ENCODE data around the gene ZNF580. TPM values are rescaled to one million over a fixed set of nuclear protein-coding genes. Genes with fewer than 3 reads are reported as not detected.

ZNF580 gene
- total RNA-seq, 1 donor from 2014 or later = 2.0 TPM

DNA sequence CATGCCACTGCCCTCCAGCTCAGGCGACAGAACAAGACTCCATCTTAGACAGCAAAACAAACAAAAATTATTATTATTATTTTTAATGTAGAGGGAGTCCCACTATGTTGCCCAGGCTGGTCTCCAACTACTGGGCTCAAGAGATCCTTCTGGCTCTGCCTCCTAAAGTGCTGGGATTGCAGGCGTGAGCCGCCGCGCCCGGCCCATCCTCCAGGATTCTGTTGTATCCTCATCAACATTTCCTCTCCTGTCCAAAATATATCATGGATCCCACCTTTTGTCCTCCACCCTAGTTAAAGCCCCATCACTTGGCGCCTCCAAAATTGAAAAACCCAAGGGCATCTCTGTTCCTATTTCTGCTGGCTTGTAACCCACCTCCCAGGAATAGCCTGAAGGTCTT lies 17.7 kb upstream of the ZNF580 start:
- no peak for DNase-seq (ENCODE audit: low read depth in 2 of 2)

DNA sequence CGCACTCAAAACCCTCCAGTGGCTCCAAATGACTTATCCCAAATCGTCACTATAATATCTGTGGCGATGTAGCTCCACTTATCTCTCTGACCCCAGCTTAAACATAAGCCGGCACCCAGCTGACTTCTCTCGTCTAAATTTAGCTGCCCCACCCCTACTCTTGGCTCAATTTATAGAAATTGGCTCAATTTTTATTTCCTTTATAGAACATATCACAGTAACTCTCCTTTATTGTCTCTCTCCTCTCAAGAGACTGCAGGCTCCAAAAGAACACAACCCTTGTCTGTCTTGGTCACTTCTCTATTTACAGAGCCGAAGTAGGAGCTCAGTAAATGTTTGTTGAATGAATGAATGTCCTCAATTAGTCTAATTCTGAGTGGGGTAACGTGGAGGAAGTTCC lies 17.2 kb upstream of the ZNF580 start:
- no peak for DNase-seq (ENCODE audit: low read depth in 2 of 2)

DNA sequence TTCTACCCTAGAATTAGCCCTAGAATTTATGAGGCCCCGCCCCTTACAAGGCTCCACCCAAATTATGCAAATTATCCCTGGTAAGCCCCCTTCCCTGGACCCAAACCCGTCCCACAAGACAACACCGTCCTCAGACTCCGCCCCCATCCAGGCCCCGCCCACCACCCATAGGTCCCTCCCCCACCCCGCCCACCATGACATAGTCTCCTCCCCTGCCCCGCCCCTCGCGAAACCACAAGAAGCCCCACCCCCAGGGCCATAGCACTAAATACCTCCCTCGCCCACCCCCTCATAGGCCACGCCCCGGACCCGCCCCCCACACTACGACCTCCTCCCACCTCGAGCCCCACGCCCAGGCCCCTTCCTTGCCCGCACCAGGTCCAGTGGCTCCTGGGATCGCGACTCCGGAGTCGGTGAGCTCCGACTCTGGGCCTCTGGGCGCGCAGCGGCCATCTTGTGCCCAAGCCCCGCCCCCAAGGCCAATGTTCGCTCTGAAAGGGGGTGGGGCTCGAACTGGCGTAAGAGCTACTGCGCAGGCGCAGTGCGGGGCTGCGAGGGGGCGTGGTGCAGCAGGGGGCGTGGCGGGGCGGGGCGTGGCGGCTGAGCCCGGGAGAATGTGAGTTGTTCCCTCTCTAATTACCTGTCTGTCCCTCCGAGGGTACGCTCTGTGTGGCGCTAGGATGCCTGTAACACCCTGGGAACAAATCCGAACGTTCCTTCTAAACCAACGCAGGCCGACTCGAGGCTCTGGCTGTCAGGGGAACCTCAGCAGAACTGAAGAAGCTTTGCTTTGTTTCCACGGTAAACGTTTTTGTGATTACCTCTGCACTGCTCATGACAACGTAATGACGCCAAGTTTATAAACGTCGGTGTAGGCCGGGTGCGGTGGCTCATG lies 16.4 kb upstream of the ZNF580 start, which contains the start of gene ZNF784:
ZNF784 (minus strand) TSS at position 458 of the 895 bp plus-strand sequence; CDS start at position 453, 5 bp downstream.
- peak; percentile 94 to 97 for DNase-seq (ENCODE audit: low read depth in 2 of 2)

- no peak for DNase-seq (ENCODE audit: low read depth in 2 of 2)
These were observed 15.8 kb upstream of the ZNF580 start for GRCh38 chr19:55625004-55625326.

- DNase-seq (ENCODE audit: low read depth in 2 of 2) = no peak
These were observed 14.5 kb upstream of the ZNF580 start for GRCh38 chr19:55626350-55626749.

DNA sequence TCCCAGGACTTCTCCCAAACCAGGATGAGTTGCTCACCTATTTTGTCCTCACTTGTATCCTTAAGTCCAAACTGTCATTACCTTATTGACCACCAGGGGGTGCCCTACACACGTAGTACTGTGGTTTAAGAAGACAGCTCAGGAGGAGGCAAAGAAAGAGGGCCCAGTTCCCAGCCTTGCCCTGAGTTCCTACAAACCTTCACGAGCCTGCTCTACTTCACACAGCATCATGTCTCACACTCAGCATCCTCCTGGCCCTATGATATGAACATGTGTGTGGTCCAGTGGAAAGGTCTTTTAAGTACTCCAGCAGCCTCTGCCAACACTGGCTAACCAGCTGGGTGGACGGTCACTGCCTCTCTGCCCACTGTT lies 8.4 kb upstream of the ZNF580 start:
- peak; percentile 96 for DNase-seq (ENCODE audit: low read depth in 2 of 2)

GRCh38 chr19:55633861-55634260 lies 6.9 kb upstream of the ZNF580 start:
- no peak for DNase-seq (ENCODE audit: low read depth in 2 of 2)

DNA sequence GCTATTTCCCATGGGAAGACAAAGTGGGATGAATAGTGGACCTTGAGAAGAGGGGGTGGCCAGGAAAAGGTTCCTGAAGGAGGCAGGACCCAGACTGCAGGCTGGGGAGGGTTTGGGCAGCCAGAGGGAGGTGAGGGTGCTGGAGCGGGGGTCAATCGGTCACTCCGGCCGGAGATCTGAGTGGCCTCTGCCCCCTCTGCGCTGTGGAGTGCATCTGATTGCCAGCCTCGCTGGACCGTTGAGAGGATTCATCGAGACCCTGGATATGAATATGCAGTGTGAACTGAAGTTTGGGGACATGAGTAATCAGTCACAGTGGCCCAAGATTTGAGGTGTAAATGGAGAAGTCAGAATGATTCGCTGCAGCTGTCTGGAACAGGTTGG lies 5.5 kb upstream of the ZNF580 start:
- no peak for DNase-seq (ENCODE audit: low read depth in 2 of 2)

DNA sequence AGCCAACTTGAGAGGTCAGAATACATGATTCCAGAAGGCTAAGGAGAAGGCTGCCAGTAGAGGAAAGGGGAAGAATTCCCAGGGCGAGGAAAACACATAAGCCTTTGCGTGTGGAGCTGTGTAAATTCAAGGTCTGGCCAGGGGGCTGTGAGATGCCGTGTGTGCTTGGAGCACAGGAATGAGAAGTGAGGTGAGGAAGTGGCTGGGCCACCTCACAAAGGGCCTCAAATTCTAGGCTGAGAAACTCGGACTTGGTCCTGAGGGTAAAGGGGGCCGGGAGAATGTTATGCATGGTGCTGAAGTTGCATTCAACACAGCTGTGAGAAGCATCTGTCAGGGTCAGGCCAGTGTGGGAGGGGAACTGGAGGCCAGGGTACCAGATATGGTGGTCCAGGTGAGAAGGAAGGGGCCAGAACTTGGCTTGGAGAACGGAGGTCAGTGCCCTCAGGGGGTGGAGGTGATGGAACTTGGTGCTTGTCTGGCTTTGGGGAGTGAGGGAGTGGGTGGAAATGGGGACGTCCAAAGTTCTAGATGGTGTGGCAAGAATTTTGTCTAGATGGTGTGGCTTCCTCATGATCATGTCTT lies 4.9 kb upstream of the ZNF580 start:
- DNase-seq (ENCODE audit: low read depth in 2 of 2) = no peak

DNA sequence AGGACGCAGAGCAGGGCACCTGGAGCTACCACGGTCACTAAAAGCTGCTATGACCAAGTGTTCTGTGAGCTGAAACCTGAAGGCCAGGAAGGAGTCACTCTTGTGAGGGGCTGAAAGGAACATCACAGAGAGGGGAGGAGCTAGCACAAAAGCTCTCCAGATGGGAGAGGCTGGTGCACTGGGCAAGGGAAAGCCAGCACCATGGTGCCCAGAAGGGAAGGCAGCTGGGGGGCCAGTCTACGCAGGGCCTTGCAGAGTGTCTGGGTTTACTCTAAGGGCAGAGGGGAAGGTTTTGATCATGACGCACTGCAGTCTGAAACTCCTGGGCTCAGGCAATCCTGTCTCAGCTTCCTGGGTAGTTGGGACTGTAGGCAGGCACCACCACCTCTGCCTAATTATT lies 4.1 kb upstream of the ZNF580 start:
- DNase-seq (ENCODE audit: low read depth in 2 of 2) = no peak

- DNase-seq (ENCODE audit: low read depth in 2 of 2) = no peak
These were observed 3.3 kb upstream of the ZNF580 start for GRCh38 chr19:55637534-55637933.

DNA sequence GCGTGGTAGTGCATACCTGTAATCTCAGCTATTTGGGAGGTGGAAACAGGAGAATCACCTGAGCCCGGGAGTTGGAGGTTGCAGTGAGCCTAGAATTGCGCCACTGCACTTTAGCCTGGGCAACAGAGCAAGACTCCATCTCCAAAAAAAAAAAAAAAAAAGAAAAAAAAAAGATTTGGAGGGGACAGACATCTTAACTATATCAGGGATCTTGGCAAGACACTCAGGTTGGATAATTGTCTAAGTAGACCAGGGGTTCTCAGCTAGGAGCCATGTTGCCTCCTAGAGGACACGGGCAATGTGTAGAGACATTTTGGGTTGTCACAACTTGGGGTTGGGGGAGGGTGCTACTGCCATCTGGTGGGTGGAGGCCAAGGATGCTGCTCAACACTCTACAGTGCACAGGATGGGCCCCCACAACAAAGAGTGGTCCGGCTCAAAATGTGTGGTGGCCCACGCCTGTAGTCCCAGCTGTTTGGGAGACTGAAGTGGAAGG lies 1.9 kb upstream of the ZNF580 start:
- peak; percentile 37 to 49 for DNase-seq (ENCODE audit: low read depth in 2 of 2)

DNA sequence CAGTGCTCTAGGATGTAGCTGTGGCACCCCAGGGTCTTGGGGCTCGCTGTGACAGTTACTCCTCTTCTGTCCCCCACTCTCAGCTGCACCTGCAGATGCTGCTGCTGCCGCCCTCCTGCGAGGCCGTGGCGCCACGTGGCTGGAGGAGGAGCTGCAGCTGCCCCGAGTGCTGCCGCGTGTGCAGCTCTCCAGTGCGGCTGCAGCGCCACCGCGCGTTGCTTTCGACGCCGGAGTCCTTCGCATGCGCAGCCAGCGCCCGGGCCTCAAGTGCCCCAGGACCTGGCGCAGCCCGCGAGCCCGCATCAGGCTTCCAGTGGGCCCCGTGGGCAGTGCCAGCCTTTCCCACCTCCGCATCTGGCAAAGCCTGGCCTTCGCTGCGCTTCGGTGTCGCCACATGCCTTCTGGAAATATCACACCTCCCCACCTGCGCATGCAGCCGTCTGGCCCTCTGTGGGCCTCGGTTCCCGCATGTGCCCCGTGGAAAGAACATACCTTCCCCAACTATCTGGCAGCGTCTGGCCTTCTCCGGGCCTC lies 692 bp upstream of the ZNF580 start:
- peak; percentile 83 to 87 for DNase-seq (ENCODE audit: low read depth in 2 of 2)

- peak in 1 of 2 donors; percentile 34 for DNase-seq (ENCODE audit: low read depth in 2 of 2)
These were observed 787 bp downstream of the ZNF580 start for GRCh38 chr19:55641426-55642152.

DNA sequence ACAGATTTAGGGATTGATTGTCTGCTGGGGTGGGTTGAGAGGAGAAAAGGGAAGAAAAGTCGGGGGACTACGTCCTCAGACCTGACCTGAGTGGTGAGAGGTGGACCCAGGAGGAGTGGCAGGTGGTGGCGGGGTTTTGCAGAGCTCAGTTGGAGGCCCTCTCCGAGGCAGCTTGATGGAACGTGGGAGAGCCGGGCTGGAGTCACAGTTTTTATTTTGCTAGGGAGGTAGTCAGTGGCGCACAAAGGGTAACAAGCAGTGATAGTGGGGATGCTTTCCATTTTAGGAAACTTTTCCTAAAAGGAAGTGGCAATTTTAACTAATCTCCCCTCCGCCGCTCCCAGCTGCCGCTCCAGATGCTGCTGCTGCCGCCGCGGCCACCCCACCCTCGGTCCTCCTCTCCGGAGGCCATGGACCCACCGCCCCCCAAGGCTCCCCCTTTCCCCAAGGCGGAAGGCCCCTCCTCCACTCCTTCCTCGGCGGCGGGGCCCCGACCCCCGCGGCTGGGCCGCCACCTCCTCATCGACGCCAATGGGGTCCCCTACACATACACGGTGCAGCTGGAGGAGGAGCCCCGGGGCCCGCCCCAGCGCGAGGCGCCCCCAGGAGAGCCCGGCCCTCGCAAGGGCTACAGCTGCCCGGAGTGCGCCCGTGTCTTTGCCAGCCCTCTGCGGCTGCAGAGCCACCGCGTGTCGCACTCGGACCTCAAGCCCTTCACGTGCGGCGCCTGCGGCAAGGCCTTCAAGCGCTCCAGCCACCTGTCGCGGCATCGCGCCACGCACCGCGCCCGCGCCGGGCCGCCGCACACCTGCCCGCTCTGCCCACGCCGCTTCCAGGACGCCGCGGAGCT lies 1.6 kb downstream of the ZNF580 start:
- DNase-seq (ENCODE audit: low read depth in 2 of 2) = no peak

- DNase-seq (ENCODE audit: low read depth in 2 of 2) = peak; percentile 76 to 79
These were observed 2.4 kb downstream of the ZNF580 start, which contains the start of gene ZNF581 for GRCh38 chr19:55643003-55643886. ZNF581 (plus strand) TSS chr19:55643649; CDS start chr19:55644572, 923 bp downstream.

DNA sequence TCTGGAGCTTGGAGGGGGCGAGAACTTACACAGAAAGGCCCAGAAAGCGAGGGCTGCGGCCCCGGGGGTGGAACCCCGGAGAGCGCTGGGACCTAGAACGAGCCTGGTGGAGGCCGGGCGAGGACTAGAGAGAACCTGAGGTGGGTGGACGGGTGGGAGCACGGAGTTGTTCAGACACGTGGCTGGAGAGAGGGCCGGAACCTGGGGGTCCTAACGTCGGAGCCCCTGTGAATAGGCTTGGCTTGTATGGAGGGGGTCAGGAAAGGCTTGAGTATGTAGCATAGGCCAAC lies 3.0 kb downstream of the ZNF580 start:
- no peak for DNase-seq (ENCODE audit: low read depth in 2 of 2)

DNA sequence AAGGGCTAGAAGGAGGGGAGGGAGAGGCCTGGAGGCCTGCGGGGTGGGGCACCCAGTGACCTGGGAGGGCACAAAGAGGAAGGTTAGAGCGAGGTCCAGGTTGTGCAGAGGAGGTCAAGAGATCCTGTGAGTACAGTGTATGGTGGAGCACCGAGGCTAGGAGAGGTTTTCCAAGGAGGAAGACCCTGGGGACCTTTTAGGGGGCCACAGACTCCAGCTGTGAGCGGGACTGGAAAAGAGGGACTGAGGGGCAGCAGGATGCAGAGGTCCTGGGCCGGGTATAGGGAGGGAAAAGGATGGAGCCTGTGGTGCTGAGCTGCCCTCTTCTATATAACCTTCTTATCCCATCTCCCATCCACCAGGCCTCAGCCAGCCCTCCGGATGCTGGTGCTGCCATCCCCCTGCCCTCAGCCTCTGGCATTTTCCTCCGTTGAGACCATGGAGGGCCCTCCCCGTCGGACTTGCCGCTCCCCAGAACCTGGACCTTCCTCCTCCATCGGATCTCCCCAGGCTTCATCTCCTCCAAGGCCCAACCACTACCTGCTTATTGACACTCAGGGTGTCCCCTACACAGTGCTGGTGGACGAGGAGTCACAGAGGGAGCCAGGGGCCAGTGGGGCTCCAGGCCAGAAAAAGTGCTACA lies 3.5 kb downstream of the ZNF580 start:
- DNase-seq (ENCODE audit: low read depth in 2 of 2) = no peak

DNA sequence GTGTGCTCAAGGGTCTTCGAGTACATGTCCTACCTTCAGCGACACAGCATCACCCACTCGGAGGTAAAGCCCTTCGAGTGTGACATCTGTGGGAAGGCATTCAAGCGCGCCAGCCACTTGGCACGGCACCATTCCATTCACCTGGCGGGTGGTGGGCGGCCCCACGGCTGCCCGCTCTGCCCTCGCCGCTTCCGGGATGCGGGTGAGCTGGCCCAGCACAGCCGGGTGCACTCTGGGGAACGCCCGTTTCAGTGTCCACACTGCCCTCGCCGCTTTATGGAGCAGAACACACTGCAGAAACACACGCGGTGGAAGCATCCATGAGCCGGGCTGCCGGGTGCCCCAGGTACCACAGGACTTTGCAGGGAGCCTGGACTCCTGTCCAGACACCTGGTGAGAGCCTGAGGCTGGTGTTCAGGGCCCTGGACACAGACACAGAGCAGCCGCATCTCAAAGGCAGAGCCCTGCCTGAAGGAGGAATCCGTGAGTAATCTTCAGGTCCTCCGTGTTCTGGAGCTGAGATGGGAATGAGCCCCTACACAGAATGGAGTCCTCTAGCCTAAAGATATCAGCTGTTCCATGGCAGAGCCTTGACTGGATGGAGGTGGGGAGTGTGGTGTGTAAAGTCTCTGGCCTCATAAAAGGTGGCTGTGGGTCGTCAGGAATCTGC lies 4.2 kb downstream of the ZNF580 start:
- DNase-seq (ENCODE audit: low read depth in 2 of 2) = no peak

All from lung microvascular endothelial cell (primary cell).